SK-N-SH (cell line): Measurements from ENCODE around the gene MAPK10. TPM values are rescaled to one million over a fixed set of nuclear protein-coding genes. Genes with fewer than 3 reads are reported as not detected.

Source experiments
- CTCF ChIA-PET: fragments of 300-600, 350-600 bp; formaldehyde crosslinking; extraction: SDS; loops from one replicate; lab custom pipeline; 2021; lab: Yijun Ruan, JAX
- POLR2A ChIA-PET: fragments of 350-600 bp; sonication (Branson Sonifier 250); formaldehyde crosslinking; extraction: SDS; loops from one replicate; lab custom pipeline; 2020; ENCODE audit warnings: antibody characterized with exemption, inconsistent platforms; lab: Yijun Ruan, JAX
- DNase-seq: peaks from one replicate; pipeline ENCODE4 v3.0.0; 2012
- H2AFZ ChIP-seq: fragments of 200-600 bp; sonication (generic); 2 replicates; pipeline ENCODE4 v1.8.1; 2016; ENCODE audit warnings: antibody characterized with exemption, mild to moderate bottlenecking, low read depth
- H3F3A ChIP-seq: fragments of 200-600 bp; sonication (generic); replicated peaks from 2 replicates; pipeline ENCODE3; 2016; ENCODE audit warnings: antibody characterized with exemption, mild to moderate bottlenecking; ENCODE audit not compliant: insufficient read depth
- H3K27ac ChIP-seq, 2 experiments: fragments of 200-500 bp in 1 of 2; fragments of 200-600 bp in 1 of 2; sonication (Bioruptor generic) in 1 of 2; sonication (generic), shearing (Covaris generic) in 1 of 2; 2 replicates each; pipeline versions ENCODE4 v1.5.1 to v1.6.1; 2014 to 2016; ENCODE audit warnings: low read depth in 2 of 2, inconsistent platforms in 1 of 2, low read length in 1 of 2, mild to moderate bottlenecking in 1 of 2, mixed read lengths in 1 of 2
- H3K27me3 ChIP-seq: fragments of 200-600 bp; sonication (generic), shearing (Covaris generic); 2 replicates; pipeline ENCODE4 v1.6.1; 2016; ENCODE audit warnings: mixed run types; ENCODE audit not compliant: insufficient read depth
- H3K36me3 ChIP-seq, 2 experiments: fragments of 200-500 bp in 1 of 2; fragments of 200-600 bp in 1 of 2; sonication (Bioruptor generic) in 1 of 2; sonication (generic) in 1 of 2; replicated peaks in 1 of 2; 2 replicates each; pipeline versions ENCODE3 to v1.5.1; 2014 to 2016; ENCODE audit warnings: low read length in 1 of 2, mild to moderate bottlenecking in 1 of 2; ENCODE audit not compliant: insufficient read depth in 2 of 2, control insufficient read depth in 1 of 2
- H3K4me1 ChIP-seq, 2 experiments: fragments of 200-500 bp in 1 of 2; fragments of 200-600 bp in 1 of 2; sonication (Bioruptor generic) in 1 of 2; sonication (generic), shearing (Covaris generic) in 1 of 2; 2 replicates each; pipeline versions ENCODE4 v1.5.1 to v1.6.1; 2014 to 2016; ENCODE audit warnings: low read depth in 1 of 2, low read length in 1 of 2, mixed run types in 1 of 2; ENCODE audit not compliant: insufficient read depth in 2 of 2, control insufficient read depth in 1 of 2
- H3K4me2 ChIP-seq: fragments of 200-600 bp; sonication (generic), shearing (Covaris generic); 2 replicates; pipeline ENCODE4 v1.6.1; 2017; ENCODE audit warnings: mixed run types
- H3K4me3 ChIP-seq, 2 experiments: fragments of 200-500 bp in 1 of 2; fragments of 200-600 bp in 1 of 2; sonication (Bioruptor generic) in 1 of 2; sonication (generic), shearing (Covaris generic) in 1 of 2; 2 replicates each; pipeline versions ENCODE4 v1.5.1 to v1.8.1; 2014 to 2016; ENCODE audit warnings: low read depth in 2 of 2, inconsistent platforms in 1 of 2, low read length in 1 of 2, mild to moderate bottlenecking in 1 of 2, mixed read lengths in 1 of 2, moderate library complexity in 1 of 2
- H3K79me2 ChIP-seq: fragments of 200-600 bp; sonication (generic); 2 replicates; pipeline ENCODE4 v1.8.1; 2017; ENCODE audit warnings: mild to moderate bottlenecking; ENCODE audit not compliant: insufficient read depth
- H3K9ac ChIP-seq: fragments of 200-600 bp; sonication (generic); 2 replicates; pipeline ENCODE4 v1.6.1; 2017; ENCODE audit warnings: mixed run types
- H3K9me2 ChIP-seq: fragments of 200-600 bp; sonication (generic); 2 replicates; pipeline ENCODE4 v1.6.1; 2017; ENCODE audit warnings: mixed run types
- H3K9me3 ChIP-seq: fragments of 200-600 bp; sonication (generic); 2 replicates; pipeline ENCODE4 v1.6.1; 2017; ENCODE audit warnings: mixed run types, mild to moderate bottlenecking, moderate library complexity
- H4K20me1 ChIP-seq: fragments of 200-600 bp; sonication (generic); 2 replicates; pipeline ENCODE4 v1.6.1; 2017; ENCODE audit warnings: mild to moderate bottlenecking, mixed run types; ENCODE audit not compliant: insufficient read depth
- ELF1 ChIP-seq: IDR thresholded peaks from 2 replicates; pipeline ENCODE4 v1.4.0; 2012
- EP300 ChIP-seq, 2 experiments: IDR thresholded peaks; 2 replicates each; pipeline versions ENCODE4 v1.4.0 to v1.6.1; 2012; ENCODE audit warnings: borderline replicate concordance in 1 of 2, low read depth in 1 of 2, low read length in 1 of 2
- FOXJ3 ChIP-seq: sonication (generic); formaldehyde crosslinking; IDR thresholded peaks from 2 replicates; pipeline ENCODE4 v1.5.1; 2020; ENCODE audit warnings: mild to moderate bottlenecking, missing genetic modification reagents
- MAX ChIP-seq: IDR thresholded peaks from 2 replicates; pipeline ENCODE4 v1.4.0; 2012; ENCODE audit warnings: low read depth
- NRF1 ChIP-seq: IDR thresholded peaks from 2 replicates; pipeline ENCODE4 v1.6.1; 2012; ENCODE audit warnings: low read depth, mild to moderate bottlenecking, low read length
- PBX3 ChIP-seq: IDR thresholded peaks from 2 replicates; pipeline ENCODE4; 2012
- RCOR1 ChIP-seq: fragments of 150-350 bp; IDR thresholded peaks from 2 replicates; pipeline ENCODE4 v1.6.1; 2017; ENCODE audit warnings: antibody characterized with exemption, low read length
- REST ChIP-seq: IDR thresholded peaks from 2 replicates; pipeline ENCODE4 v1.6.1; 2012; ENCODE audit warnings: mild to moderate bottlenecking, low read depth, low read length, moderate library complexity
- RFX5 ChIP-seq: IDR thresholded peaks from 2 replicates; pipeline ENCODE4 v1.6.1; 2012; ENCODE audit warnings: mild to moderate bottlenecking, improper control_type of control experiment, low read length
- RXRA ChIP-seq: IDR thresholded peaks from 2 replicates; pipeline ENCODE4 v1.4.0; 2012; ENCODE audit warnings: low read depth, mild to moderate bottlenecking, borderline replicate concordance
- TCF12 ChIP-seq: IDR thresholded peaks from 2 replicates; pipeline ENCODE4 v1.4.0; 2012
- USF2 ChIP-seq: fragments of 150-350 bp; IDR thresholded peaks from 2 replicates; pipeline ENCODE4 v1.6.1; 2017; ENCODE audit warnings: antibody characterized with exemption, low read length, low read depth, borderline replicate concordance
- YY1 ChIP-seq: IDR thresholded peaks from 2 replicates; pipeline ENCODE4 v1.4.0; 2012; ENCODE audit warnings: low read depth, mild to moderate bottlenecking
- WGBS: methylation state at CpG from one replicate; pipeline ENCODE4 v1.1.6; 2017; ENCODE audit warnings: low lambda C conversion rate; 5-methylcytosine and 5-hydroxymethylcytosine counted together
- polyA plus RNA-seq, 3 experiments: library from polyadenylated mRNA; depleted of rRNA; stranded (reverse); fragments of >200 nt; gene quantifications; 2 replicates each; pipeline ENCODE4 v1.2.3, GENCODE V29; 2012

The MAPK10 gene
- polyA plus RNA-seq, 1 of the 3 experiments (the other 2 are of a cell fraction), result 8.1 TPM

- peak overlapping the region; percentile 9; the same call in 1 of the 2 replicates for H3K4me2 ChIP-seq
- peak overlapping the region; percentile 22 to 79; a peak in 3 of 4 replicates for H3K27ac ChIP-seq
- H3K79me2 ChIP-seq, result no peaks in the 10 kb centered on the region
- TF ChIP-seq USF2 (no peak), FOXJ3 (CRISPR knock-in tag) (no peak), NRF1 (no peak), ELF1 (no peak), RFX5 (no peak), RXRA (no peak), REST (no peak)
- CTCF ChIA-PET, result interaction anchor here (0.8 to 3.7 kb wide), 7 partner anchors 9 to 236 kb away, joined by 3 to 24 read pairs (median 5); no protein-coding TSS in a partner anchor
- DNase-seq, result no peak
- H3K4me3 ChIP-seq, result no peak overlapping the region
- H3F3A ChIP-seq, result peaks cover 13% of the 10 kb centered on the region
- H3K36me3 ChIP-seq, result no peaks in the 10 kb centered on the region
- H4K20me1 ChIP-seq, result no peaks in the 10 kb centered on the region
- peak overlapping the region; percentile 29; the same call in 1 of the 2 replicates for H2AFZ ChIP-seq
- H3K9ac ChIP-seq, result no peak overlapping the region
- H3K27me3 ChIP-seq, result no peaks in the 10 kb centered on the region
- 75% methylated on average over 4 of the region's 4 CpGs for WGBS
- H3K4me1 ChIP-seq, result peaks cover 10 to 22% of the 10 kb centered on the region in 2 experiments; a peak in 3 of 4 replicates
- H3K9me3 ChIP-seq, result no peaks in the 10 kb centered on the region
- POLR2A ChIA-PET, result no interaction called here
- no peaks in the 10 kb centered on the region for H3K9me2 ChIP-seq
Measured at GRCh38 chr4:86033171-86033570, 326.7 kb downstream of the MAPK10 start.

- Histone ChIP-seq H3K4me1 (peaks cover 10 to 19% of the 10 kb centered on the region in 2 experiments; a peak in 3 of 4 replicates), H3F3A (peaks cover 13% of the 10 kb centered on the region), H4K20me1 (no peaks in the 10 kb centered on the region), H2AFZ (no peak overlapping the region), H3K4me2 (peak overlapping the region; percentile 9; the same call in 1 of the 2 replicates), H3K4me3 (no peak overlapping the region), H3K9me2 (no peaks in the 10 kb centered on the region), H3K79me2 (no peaks in the 10 kb centered on the region), H3K9ac (no peak overlapping the region), H3K27ac (peak overlapping the region; percentile 22 to 79), H3K36me3 (peaks cover 0 to under 1% of the 10 kb centered on the region in 2 experiments), H3K9me3 (no peaks in the 10 kb centered on the region), H3K27me3 (no peaks in the 10 kb centered on the region)
- 28% methylated on average over 4 of the region's 4 CpGs for WGBS
- ChIA-PET CTCF (interaction anchor here (0.8 to 3.7 kb wide), 6 partner anchors 10 to 236 kb away, joined by 3 to 24 read pairs (median 6); no protein-coding TSS in a partner anchor), POLR2A (no interaction called here)
- TF ChIP-seq YY1, result no peak
- peak; percentile 64 for TF ChIP-seq RCOR1
- TF ChIP-seq TCF12, result peak; percentile 51
- TF ChIP-seq MAX, result no peak
- TF ChIP-seq PBX3, result peak; percentile 28; the same call in 1 of the 2 replicates
- TF ChIP-seq EP300 (IDR thresholded peaks at IDR 0.05; ENCODE audit: borderline replicate concordance in 1 of 2, low read depth in 1 of 2, low read length in 1 of 2), result peak in 1 of 2 experiments; percentile 87; a peak in 2 of 4 replicates
- peak; percentile 45 for DNase-seq
Measured at GRCh38 chr4:86032476-86033022, 327.3 kb downstream of the MAPK10 start.
